Measurements from ENCODE around the gene SESN2. TPM values are rescaled to one million over a fixed set of nuclear protein-coding genes. Genes with fewer than 3 reads are reported as not detected.
"Not testable (repeated sequence)": the region's sequence is repeated elsewhere in the genome, so short reads cannot be mapped to it uniquely, and the experiment has no call there.

SESN2 gene
- polyA plus RNA-seq, 1 donor, result 18.1 TPM

GRCh38 chr1:28327431-28327830 lies 68.1 kb downstream of the SESN2 start:
- not testable (repeated sequence) for DNase-seq

- no peak for DNase-seq
Observed at GRCh38 chr1:28328228-28328648, 68.9 kb downstream of the SESN2 start.

GRCh38 chr1:28329395-28330153 lies 70.3 kb downstream of the SESN2 start:
- DNase-seq, result no peak

Other genes starting within 250 kb of the SESN2 start
- gene EYA3, start 170.9 kb upstream of the SESN2 start, polyA plus RNA-seq (ENCODE audit: insufficient read length), result 64.1 TPM
- gene PTAFR, start 82.8 kb upstream of the SESN2 start, polyA plus RNA-seq (ENCODE audit: insufficient read length), result 1.9 TPM
- 168 TPM for gene DNAJC8, start 26.5 kb upstream of the SESN2 start, polyA plus RNA-seq (ENCODE audit: insufficient read length)
- 256 TPM for gene ATP5IF1, start 23.4 kb upstream of the SESN2 start, polyA plus RNA-seq (ENCODE audit: insufficient read length)
- 22.1 TPM for gene MED18, start 69.5 kb downstream of the SESN2 start, polyA plus RNA-seq (ENCODE audit: insufficient read length)
- 105 TPM for gene PHACTR4, start 110.2 kb downstream of the SESN2 start, polyA plus RNA-seq (ENCODE audit: insufficient read length)
- gene RCC1, start 246.5 kb downstream of the SESN2 start, polyA plus RNA-seq (ENCODE audit: insufficient read length), result 41.3 TPM